ENCODE measurements around the gene COL6A5. TPM values are rescaled to one million over a fixed set of nuclear protein-coding genes. Genes with fewer than 3 reads are reported as not detected.

COL6A5 gene
- total RNA-seq, 1 experiment from 2014 or later, result not detected

DNA sequence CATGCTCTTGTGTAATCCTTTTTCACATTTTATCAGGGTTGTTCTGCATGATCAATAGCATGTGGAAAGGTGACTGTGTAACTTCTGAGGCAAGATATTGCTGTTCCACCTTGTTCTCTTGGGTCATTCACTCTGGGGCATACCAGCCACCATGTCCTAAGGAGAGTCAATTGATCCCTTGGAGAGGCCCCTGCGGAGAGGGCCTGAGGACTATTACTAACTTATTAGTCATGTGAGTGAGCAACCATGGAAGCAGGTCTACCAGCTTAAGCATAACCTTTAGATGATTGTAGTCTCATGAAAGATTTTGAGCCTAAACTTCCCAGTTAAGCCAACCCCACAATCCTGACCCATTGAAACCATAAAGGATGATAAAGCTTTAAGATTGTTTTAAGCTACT, 22.0 kb upstream of the COL6A5 start:
- CTCF ChIA-PET, result no interaction called here
- Histone ChIP-seq H4K20me1 (ENCODE audit: insufficient read depth) (no peaks in the 10 kb centered on the region), H3K9me2 (ENCODE audit: insufficient read depth) (no peaks in the 10 kb centered on the region; the same call in 1 of the 2 replicates), H3K4me2 (no peak overlapping the region), H3K79me2 (ENCODE audit: low read depth) (no peaks in the 10 kb centered on the region), H3K36me3 (ENCODE audit: low read depth) (no peaks in the 10 kb centered on the region), H3K9me3 (ENCODE audit: insufficient read depth, low read depth) (no peaks in the 10 kb centered on the region), H3K27ac (no peak overlapping the region), H3F3A (ENCODE audit: insufficient read depth, low read depth) (no peaks in the 10 kb centered on the region), H3K4me3 (no peak overlapping the region), H3K4me1 (replicated peaks; ENCODE audit: insufficient read depth) (no peaks in the 10 kb centered on the region), H2AFZ (no peak overlapping the region), H3K27me3 (ENCODE audit: insufficient read depth, low read depth) (peaks cover 18% of the 10 kb centered on the region)
- TF ChIP-seq, protein P1, sequence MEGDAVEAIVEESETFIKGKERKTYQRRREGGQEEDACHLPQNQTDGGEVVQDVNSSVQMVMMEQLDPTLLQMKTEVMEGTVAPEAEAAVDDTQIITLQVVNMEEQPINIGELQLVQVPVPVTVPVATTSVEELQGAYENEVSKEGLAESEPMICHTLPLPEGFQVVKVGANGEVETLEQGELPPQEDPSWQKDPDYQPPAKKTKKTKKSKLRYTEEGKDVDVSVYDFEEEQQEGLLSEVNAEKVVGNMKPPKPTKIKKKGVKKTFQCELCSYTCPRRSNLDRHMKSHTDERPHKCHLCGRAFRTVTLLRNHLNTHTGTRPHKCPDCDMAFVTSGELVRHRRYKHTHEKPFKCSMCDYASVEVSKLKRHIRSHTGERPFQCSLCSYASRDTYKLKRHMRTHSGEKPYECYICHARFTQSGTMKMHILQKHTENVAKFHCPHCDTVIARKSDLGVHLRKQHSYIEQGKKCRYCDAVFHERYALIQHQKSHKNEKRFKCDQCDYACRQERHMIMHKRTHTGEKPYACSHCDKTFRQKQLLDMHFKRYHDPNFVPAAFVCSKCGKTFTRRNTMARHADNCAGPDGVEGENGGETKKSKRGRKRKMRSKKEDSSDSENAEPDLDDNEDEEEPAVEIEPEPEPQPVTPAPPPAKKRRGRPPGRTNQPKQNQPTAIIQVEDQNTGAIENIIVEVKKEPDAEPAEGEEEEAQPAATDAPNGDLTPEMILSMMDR (conservative IDR thresholded peaks at IDR 0.05), result no peak
- TF ChIP-seq EZH2 (IDR thresholded peaks at IDR 0.05; ENCODE audit: low read depth), result no peak
- POLR2A ChIA-PET (ENCODE audit: unreplicated experiment), result no interaction called here
- DNase-seq, result no peak
- intact Hi-C loops (cut with micrococcal nuclease; ENCODE audit: unreplicated experiment), result no loop called here
- BruUV-seq (replicated peaks), result no TSS peak

DNA sequence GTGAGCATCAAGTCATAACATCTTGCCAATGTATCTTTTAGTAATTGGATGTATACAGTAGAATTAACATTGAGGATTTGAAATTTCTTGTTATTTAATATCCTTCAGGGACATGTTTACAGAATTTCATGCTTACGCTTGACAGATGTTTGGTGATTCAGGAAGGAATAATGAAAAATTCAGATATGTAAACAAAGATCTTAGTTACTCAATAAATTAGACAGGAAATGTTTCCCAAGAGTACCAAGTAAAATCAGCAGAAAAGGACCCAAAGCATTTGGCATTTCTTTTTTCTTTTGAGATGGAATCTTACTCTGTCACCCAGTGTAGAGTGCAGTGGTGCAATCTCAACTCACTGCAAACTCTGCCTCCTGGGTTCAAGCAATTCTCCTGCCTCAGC, 4.7 kb upstream of the COL6A5 start:
- Histone ChIP-seq H3K27me3 (ENCODE audit: insufficient read depth, low read depth) (peaks cover 26% of the 10 kb centered on the region), H3K79me2 (ENCODE audit: low read depth) (no peaks in the 10 kb centered on the region), H3K4me3 (no peak overlapping the region), H4K20me1 (ENCODE audit: insufficient read depth) (no peaks in the 10 kb centered on the region), H3K9me3 (ENCODE audit: insufficient read depth, low read depth) (no peaks in the 10 kb centered on the region), H3K36me3 (ENCODE audit: low read depth) (no peaks in the 10 kb centered on the region), H3K4me2 (no peak overlapping the region), H2AFZ (no peak overlapping the region), H3K4me1 (replicated peaks; ENCODE audit: insufficient read depth) (no peaks in the 10 kb centered on the region), H3K27ac (no peak overlapping the region), H3K9me2 (ENCODE audit: insufficient read depth) (no peaks in the 10 kb centered on the region), H3F3A (ENCODE audit: insufficient read depth, low read depth) (no peaks in the 10 kb centered on the region)
- CTCF ChIA-PET, result no interaction called here
- intact Hi-C loops (cut with micrococcal nuclease; ENCODE audit: unreplicated experiment), result no loop called here
- POLR2A ChIA-PET (ENCODE audit: unreplicated experiment), result no interaction called here
- no peak for DNase-seq
- no TSS peak for BruUV-seq (replicated peaks)
- no peak for TF ChIP-seq EZH2 (IDR thresholded peaks at IDR 0.05; ENCODE audit: low read depth)
- TF ChIP-seq, protein P1 (conservative IDR thresholded peaks at IDR 0.05), result no peak

DNA sequence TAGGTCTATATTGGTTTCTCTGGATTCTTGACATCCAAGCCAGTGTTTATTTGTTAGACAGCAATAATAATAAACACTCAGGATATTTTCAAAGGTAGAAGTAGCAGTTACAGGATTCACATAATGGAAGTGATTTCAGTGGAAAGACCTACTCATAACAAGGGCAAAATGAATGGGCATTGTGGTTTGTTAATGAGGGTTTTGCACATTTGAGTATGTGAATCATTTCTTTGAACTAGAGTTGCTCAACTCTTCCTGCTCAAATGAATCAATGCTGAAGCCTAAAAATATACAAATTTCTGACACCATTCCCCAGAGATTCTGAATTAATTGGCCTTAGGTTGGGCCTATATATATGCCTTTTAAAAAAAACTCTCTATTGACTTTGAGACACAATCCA, 4.1 kb upstream of the COL6A5 start:
- Histone ChIP-seq H3K4me3 (no peak overlapping the region), H3K27me3 (ENCODE audit: insufficient read depth, low read depth) (peaks cover 31% of the 10 kb centered on the region), H3K4me1 (replicated peaks; ENCODE audit: insufficient read depth) (no peaks in the 10 kb centered on the region), H3K36me3 (ENCODE audit: low read depth) (no peaks in the 10 kb centered on the region), H3K9me2 (ENCODE audit: insufficient read depth) (no peaks in the 10 kb centered on the region), H3K4me2 (no peak overlapping the region), H2AFZ (no peak overlapping the region), H3K79me2 (ENCODE audit: low read depth) (no peaks in the 10 kb centered on the region), H3F3A (ENCODE audit: insufficient read depth, low read depth) (no peaks in the 10 kb centered on the region), H3K9me3 (ENCODE audit: insufficient read depth, low read depth) (no peaks in the 10 kb centered on the region), H3K27ac (no peak overlapping the region), H4K20me1 (ENCODE audit: insufficient read depth) (no peaks in the 10 kb centered on the region)
- no TSS peak for BruUV-seq (replicated peaks)
- intact Hi-C loops (cut with micrococcal nuclease; ENCODE audit: unreplicated experiment), result no loop called here
- POLR2A ChIA-PET (ENCODE audit: unreplicated experiment), result no interaction called here
- no peak for DNase-seq
- TF ChIP-seq, protein P1 (conservative IDR thresholded peaks at IDR 0.05), result no peak
- CTCF ChIA-PET, result no interaction called here

Data from PC-9 (cell line).